SHP77 (cell line): Measurements from ENCODE around the gene TUBGCP5.
"Not testable (repeated sequence)": the region's sequence is repeated elsewhere in the genome, so short reads cannot be mapped to it uniquely, and the experiment has no call there.

Experiments used
- DNase-seq, 2 experiments: peaks; one replicate each; lab custom pipeline; 2025; lab: John Stamatoyannopoulos, UW

TUBGCP5 gene

GRCh38 chr15:23039143-23039916 lies at the start of gene TUBGCP5:
Gene TUBGCP5, minus strand, starts transcription at chr15:23039569. Its CDS starts 26 bp downstream, at chr15:23039543.
- DNase-seq, result peak; percentile 85 to 97

DNA sequence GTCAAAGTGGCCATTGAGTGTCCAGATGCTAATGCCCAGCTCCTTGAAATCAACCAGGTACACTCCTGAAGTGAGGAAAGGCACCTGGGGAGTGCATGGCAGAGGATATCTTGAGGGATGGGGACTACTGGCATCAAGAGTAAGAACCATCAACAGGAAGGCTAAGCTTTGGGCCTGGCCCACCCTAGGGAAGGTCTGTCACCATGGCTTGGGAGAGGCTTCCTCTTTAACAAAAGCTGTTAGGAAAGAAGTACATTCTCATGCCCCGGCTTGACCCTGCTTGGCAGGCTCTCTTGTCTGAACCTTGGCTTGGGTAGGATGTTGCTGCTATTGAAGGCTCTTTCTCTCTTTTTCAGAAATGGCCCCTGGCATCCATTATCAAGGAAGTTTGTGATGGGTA lies 43.7 kb upstream of the TUBGCP5 start:
- no peak for DNase-seq

DNA sequence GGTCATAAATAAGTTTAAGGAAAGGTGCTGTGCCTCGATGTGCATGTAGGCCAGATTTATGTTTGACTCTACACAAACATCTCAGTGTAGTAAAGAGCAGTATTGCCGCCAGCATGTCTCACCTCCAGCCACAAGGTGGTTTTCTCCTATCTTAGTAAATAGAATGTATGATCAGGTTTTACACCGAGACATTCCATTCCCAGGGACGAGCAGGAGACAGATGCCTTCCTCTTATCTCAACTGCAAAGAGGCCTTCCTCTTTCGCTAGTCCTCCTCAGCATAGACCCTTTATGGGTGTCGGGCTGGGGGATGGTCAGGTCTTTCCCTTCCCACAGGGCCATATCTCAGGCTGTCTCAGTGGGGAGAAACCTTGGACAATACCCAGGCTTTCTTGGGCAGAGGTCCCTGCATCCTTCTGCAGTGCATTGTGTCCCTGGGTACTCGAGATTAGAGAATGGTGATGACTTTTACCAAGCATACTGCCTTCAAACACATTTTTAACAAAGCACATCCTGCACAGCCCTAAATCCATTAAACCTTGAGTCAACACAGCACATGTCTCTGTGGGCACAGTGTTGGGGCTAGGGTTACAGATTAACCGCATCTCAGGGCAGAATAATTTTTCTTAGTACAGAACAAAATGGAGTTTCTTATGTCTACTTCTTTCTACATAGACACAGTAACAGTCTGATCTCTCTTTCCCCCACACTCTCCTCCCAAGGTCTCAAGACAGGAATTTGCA lies 42.8 kb upstream of the TUBGCP5 start:
- not testable (repeated sequence) for DNase-seq

GRCh38 chr15:23081271-23081670 lies 41.9 kb upstream of the TUBGCP5 start:
- no peak for DNase-seq

DNA sequence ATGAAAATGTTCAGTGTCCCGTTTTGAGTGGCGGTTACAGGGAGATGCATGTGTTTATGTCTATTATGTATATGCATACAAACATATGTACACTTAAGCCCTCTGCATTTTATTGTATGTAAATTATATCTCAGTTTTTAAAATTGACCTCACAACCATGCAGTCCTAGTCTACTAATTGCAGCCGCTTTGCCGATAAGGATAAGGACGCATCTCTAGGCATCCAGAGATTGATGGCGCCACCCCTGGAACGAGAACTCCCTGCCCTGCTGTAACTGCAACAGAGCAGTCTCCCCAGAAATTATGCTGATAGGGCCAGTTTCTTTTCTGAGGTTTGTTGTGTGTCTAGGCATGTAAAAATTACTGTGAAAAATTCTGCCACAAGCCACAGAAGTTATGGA lies 40.4 kb upstream of the TUBGCP5 start:
- no peak for DNase-seq

GRCh38 chr15:23075927-23076326 lies 36.6 kb upstream of the TUBGCP5 start:
- DNase-seq, result no peak

GRCh38 chr15:23074684-23075083 lies 35.3 kb upstream of the TUBGCP5 start:
- DNase-seq, result no peak

DNA sequence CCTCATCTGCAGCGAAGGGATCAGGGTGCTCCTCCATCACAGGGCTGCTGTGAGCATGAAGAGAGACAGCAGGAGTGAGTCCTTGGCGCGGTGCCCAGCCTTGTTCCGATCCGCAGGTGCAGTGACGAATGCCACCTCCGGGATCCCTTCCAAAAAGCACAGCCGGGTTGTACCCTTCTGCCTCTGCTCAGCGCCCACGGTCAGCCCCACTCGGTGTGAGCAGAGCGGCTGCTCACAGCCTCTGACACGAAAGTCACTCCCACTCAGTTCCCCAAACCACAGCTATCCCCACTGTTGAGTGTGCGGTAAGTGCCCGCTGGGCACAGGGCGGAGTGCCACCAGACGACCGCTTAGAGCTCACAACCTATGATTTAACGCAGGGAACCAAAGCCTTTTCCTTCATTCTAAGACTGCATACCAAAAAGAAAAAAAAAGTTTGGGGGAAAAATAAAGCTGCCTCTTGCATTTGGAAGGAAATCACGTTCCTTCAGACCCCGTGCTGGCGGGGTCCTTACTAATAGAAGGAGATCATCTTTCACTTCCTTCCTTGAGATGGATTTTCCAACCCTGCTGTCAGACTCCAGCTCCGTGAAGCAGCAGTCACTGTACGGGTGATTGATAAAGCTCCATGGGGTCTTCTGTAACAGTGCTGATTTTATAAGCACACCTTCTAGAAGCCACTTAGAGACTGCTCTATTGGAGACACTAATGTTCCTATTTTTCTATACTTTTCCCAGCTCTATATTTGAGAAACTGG lies 34.7 kb upstream of the TUBGCP5 start:
- peak; percentile 67 to 84 for DNase-seq

DNA sequence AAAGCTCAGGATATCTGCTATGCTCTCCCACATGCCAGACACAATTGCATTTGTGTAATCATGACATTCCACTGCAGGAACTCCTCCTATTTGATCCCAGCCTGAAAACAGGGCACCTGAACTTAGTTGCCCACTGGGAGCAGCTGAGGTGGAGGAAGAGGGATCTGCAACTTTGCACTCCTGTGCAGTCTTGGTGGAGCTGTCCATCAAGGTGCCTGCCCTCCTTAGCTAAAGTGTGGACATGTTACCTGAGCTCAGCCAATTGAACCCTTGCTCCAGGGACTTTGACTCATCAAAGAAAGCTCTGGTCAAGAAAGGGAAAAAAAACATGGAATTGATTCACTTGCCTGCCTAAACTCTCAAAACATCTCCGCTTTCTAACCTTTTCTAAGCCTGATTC lies 33.3 kb upstream of the TUBGCP5 start:
- no peak for DNase-seq

- no peak for DNase-seq
These were observed 30.3 kb upstream of the TUBGCP5 start for GRCh38 chr15:23069496-23070166.

GRCh38 chr15:23067416-23067815 lies 28.0 kb upstream of the TUBGCP5 start:
- DNase-seq, result no peak

GRCh38 chr15:23065836-23066235 lies 26.5 kb upstream of the TUBGCP5 start:
- DNase-seq, result no peak

DNA sequence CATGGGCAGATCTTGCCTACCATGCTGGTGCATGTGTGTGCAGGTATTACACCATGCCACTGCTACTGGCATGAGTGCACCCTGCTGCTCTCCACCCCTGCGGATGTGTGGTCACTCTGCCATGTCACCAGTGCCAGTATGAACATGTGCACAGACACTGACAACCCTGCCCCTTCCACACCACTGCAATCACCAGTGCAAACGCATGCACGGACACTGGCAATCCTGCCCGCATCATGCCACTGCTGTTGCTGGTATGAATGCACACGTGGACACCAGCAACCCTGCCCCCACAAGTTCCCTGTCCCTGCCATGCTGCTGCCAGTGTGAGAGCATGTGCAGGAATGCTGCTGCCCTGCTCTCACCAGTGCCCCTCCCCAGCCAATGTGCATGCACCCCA lies 24.8 kb upstream of the TUBGCP5 start:
- DNase-seq, result no peak

- no peak for DNase-seq
These were observed 18.3 kb upstream of the TUBGCP5 start for GRCh38 chr15:23057707-23058106.

DNA sequence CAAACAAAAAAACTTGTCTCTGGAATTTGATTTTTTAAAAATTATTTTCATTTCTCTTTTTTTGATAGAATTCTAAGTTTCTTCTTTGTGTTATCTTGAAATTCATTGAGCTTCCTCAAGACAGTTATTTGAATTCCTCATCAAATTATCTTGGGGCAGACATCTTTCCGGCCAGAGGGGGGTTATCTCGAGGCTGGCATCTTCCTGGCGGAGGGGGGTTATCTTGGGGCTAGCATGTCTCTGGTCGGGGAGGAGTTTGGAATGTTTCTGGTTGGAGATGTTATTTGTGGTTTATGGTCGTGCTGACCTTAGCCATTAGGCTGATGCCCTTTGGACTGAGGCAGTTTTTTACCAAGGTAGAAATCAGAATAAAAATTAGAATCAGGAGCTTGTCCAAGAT lies 15.9 kb upstream of the TUBGCP5 start:
- no peak for DNase-seq

GRCh38 chr15:23052522-23052921 lies 13.2 kb upstream of the TUBGCP5 start:
- no peak for DNase-seq

DNA sequence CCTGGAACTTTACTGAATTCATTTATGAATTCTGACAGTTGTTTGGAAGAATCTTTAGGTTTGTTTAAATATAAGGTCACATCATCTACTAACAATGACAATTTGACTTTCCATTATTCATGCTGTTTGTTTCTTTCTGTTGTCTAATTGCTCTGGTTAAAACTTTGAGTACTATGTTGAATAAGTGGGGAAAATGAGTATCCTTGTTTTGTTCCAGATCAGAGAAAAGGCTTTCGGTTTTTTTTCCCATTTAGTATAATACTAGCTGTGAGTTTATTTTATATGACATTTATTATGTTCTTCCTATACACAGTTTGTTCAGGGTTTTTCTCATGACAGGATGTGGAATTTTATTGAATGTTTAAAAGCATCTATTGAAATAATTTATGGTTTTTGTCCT lies 11.3 kb upstream of the TUBGCP5 start:
- DNase-seq, result no peak

DNA sequence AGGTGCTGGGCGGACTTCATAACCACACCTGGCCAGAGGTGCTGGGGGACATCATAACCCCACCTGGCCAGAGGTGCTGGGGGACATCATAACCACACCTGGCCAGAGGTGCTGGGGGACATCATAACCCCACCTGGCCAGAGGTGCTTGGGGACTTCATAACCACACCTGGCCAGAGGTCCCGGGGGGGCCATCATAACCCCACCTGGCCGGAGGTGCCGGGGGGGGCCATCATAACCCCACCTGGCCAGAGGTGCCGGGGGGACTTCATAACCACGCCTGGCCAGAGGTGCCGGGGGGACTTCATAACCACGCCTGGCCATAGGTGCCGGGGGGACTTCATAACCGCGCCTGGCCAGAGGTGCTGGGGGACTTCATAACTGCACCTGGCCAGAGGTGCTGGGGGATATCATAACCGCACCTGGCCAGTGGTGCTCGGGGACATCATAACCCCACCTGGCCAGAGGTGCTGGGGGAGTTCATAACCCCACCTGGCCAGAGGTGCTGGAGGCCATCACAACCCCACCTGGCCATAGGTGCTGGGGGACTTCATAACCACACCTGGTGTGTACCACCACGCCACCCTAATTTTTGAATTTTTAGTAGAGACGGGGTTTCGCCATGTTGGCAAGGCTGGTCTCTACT lies 10.7 kb upstream of the TUBGCP5 start:
- DNase-seq, result no peak

GRCh38 chr15:23048572-23049282 lies 9.4 kb upstream of the TUBGCP5 start:
- DNase-seq, result not testable (repeated sequence)

DNA sequence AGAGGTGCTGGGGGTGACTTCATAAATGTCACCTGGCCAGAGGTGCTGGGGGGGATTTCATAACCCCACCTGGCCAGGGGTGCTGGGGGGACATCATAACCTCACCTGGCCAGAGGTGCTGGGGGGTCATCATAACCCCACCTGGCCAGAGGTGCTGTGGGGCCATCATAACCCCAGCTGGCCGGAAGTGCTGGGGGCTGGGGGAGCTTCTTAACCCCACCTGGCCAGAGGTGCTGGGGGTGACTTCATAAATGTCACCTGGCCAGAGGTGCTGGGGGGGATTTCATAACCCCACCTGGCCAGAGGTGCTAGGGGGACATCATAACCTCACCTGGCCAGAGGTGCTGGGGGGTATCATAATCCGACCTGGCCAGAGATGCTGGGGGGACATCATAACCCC lies 4.6 kb upstream of the TUBGCP5 start:
- DNase-seq, result not testable (repeated sequence)

DNA sequence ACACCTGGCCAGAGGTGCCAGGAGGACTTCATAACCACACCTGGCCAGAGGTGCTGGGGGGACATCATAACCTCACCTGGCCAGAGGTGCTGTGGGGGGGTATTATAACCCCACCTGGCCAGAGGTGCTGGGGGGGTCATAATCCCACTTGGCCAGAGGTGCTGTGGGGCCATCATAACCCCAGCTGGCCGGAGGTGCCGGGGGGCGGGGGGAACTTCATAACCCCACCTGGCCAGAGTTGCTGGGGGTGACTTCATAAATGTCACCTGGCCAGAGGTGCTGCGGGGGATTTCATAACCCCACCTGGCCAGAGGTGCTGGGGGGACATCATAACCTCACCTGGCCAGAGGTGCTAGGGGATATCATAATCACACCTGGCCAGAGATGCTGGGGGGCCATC lies 4.2 kb upstream of the TUBGCP5 start:
- DNase-seq, result not testable (repeated sequence)
